Activated naive CD8-positive, alpha-beta T cell treated with anti-CD3 and anti-CD28 coated beads, Interleukin-2, amount 10 ng/mL, durations not matched to agents 7 days and 5 days (primary cell): Measurements from ENCODE around the gene TMEM63B. TPM values are rescaled to one million over a fixed set of nuclear protein-coding genes. Genes with fewer than 3 reads are reported as not detected.
A peak's percentile ranks its signal among the peaks of the same experiment; 100 is the strongest.
"Not testable (repeated sequence)": the region's sequence is repeated elsewhere in the genome, so short reads cannot be mapped to it uniquely, and the experiment has no call there.

Experiments
- ATAC-seq: fragments of 150-1000 bp; cut with Tn5 transposase; one replicate; pipeline ENCODE4 v1.10.0; 2021; ENCODE audit warnings: low read depth, moderate library complexity
- POLR2A ChIA-PET: fragments of 350-600 bp; sonication (Branson Sonifier 250); formaldehyde crosslinking; loops from one replicate; lab custom pipeline; 2021; ENCODE audit warnings: antibody characterized with exemption; lab: Charles Lee
- DNase-seq: peaks from one replicate; pipeline ENCODE4 v3.0.0; 2021
- H3K27ac Mint-ChIP-seq: one replicate; pipeline ENCODE4 v1.8.0; 2022; ENCODE audit warnings: mild to moderate bottlenecking, mixed read lengths
- H3K27me3 Mint-ChIP-seq: one replicate; pipeline ENCODE4 v1.8.0; 2022; ENCODE audit warnings: mild to moderate bottlenecking, moderate library complexity, mixed read lengths
- H3K36me3 Mint-ChIP-seq: one replicate; pipeline ENCODE4 v1.8.0; 2021; ENCODE audit warnings: mild to moderate bottlenecking, mixed read lengths
- H3K4me1 Mint-ChIP-seq: one replicate; pipeline ENCODE4 v1.8.0; 2021; ENCODE audit warnings: mixed read lengths
- H3K4me3 Mint-ChIP-seq: one replicate; pipeline ENCODE4 v1.8.0; 2022; ENCODE audit warnings: mild to moderate bottlenecking, moderate library complexity, mixed read lengths
- H3K9me3 Mint-ChIP-seq: one replicate; pipeline ENCODE4 v1.8.0; 2021; ENCODE audit warnings: mixed read lengths
- total RNA-seq, 2 experiments: library from RNA; stranded (reverse); gene quantifications; one replicate each; pipeline ENCODE4 v1.2.3, GENCODE V29; 2021

TMEM63B gene
- total RNA-seq, 2 experiments from 2014 or later, result 20.8 to 21.8 TPM

DNA sequence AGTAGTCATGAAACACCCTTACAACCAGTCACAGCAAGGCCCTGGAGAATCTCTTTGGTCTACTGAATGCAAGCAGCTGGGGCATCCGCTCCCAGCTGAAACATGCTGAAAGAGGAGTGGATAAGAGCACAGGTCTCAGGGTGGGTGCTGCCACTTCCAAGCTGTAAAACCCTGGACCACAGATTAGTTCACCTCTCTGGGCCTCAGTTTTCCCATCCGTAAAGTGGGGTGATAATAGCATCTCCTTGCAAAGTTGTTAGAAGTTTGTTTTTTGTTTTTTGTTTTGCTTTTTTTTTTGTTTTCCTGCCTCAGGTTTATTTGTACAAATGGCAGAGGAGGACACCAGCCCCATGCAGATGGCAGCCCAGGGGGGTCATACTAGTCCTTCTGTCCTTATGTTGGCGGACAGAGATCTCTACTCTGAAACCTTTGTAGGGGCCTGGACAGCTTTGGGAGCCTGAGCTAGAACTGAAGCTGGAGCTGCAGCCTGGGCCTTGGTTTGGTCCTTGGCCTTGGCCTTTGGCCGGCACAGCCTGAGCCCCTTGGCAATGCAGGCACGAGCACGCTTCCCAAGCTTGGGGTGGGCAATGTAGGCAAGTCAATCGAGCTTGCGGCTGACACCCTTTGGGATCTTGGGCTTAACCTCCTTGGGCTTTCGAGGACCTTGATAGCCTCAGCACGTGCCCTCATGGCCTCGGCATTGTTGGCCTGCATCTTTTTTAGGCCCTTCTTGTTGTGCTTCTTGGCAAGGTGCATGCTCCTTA lies 38.3 kb upstream of the TMEM63B start:
- POLR2A ChIA-PET, result no interaction called here

DNA sequence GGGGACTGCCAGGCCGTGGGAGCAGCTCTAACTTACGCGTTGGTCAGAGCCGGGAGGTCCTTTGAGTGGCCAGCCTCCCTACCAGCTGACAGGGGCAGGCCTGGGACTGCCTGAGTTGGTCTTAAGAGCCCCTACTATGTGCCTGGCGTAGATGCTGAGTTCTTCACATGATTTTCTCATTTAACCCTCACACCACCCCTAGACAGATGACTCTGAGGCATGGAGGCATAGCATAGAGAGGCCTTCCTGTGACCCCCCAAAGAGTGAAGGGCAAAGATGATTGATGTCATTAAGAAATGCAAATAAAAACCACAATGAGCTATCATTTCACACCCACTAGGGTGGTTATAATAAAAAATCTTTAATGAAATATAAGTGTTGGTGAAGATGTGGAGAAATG lies 36.9 kb upstream of the TMEM63B start:
- Mint-ChIP-seq H3K27ac (no peak overlapping the region), H3K36me3 (no peaks in the 10 kb centered on the region), H3K9me3 (no peaks in the 10 kb centered on the region), H3K4me1 (no peaks in the 10 kb centered on the region), H3K4me3 (no peak overlapping the region), H3K27me3 (no peaks in the 10 kb centered on the region)
- ATAC-seq (no peak), DNase-seq (no peak)
- POLR2A ChIA-PET, result no interaction called here

More for the DNA sequence above, 38.3 kb upstream of the TMEM63B start:
- no peak overlapping the region for H3K4me3 Mint-ChIP-seq
- H3K9me3 Mint-ChIP-seq, result no peaks in the 10 kb centered on the region
- no peak for ATAC-seq
- H3K27me3 Mint-ChIP-seq, result no peaks in the 10 kb centered on the region
- DNase-seq, result no peak
- H3K4me1 Mint-ChIP-seq, result no peaks in the 10 kb centered on the region
- H3K36me3 Mint-ChIP-seq, result no peaks in the 10 kb centered on the region
- no peak overlapping the region for H3K27ac Mint-ChIP-seq

DNA sequence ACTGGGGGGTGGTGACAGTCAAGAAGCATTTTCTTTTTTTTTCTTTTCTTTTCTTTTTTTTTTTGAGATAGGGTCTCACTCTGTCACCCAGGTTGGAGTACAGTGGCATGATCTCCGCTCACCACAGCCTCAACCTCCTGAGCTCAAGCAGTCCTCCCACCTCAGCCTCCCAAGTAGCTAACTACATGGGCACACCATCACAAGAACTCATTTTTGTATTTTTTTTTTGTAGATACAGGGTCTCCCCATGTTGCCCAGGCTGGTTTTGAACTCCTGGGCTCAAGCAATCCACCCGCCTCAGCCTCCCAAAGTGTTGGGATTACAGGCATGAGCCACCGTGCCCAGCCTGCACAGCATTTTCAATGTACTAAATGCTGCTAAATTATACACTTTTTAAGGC lies 36.0 kb upstream of the TMEM63B start:
- H3K27ac Mint-ChIP-seq, H3K27me3 Mint-ChIP-seq, H3K36me3 Mint-ChIP-seq, H3K4me3 Mint-ChIP-seq, DNase-seq, POLR2A ChIA-PET, H3K9me3 Mint-ChIP-seq, ATAC-seq, H3K4me1 Mint-ChIP-seq: not testable (repeated sequence)

DNA sequence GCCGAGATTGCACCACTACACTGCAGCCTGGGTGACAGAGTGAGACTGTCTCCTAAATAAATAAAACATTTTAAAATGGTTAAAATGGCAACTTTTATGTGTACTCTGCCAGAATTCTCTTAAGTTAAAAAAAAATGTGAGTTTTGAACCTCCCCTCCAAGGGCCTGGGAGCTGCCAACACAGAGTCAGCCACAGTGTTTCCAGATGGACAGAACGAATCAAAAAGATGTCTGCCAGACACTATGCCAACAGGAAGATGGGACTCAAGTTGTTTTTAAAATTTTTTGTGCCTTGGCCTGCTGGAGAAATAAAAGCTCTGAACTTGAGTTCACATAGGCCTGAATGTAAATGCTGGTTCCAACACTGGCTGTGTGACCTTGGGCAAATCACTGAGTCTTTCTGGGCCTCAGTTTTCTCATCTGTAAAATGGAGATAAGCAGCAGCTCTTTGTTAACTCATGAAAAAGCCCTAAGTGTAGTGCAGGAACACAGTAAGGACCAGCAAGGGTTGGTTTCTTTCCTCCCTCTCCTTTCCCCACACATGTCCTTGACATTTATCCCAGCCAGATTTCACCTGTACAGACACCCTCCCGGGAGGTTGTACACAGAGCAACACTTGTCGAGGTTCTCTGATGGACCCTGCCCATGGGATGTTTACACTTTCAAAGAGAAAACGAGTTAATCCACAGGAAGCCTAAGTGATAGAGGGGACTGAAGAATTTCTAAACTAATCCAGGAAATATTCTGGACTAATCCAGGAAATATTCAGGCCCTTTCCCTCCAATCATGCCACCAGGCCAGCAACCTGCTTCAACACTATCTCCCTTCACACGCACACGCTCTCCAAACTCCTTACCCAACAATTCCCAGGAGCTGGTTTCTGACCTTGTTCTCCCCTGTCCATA lies 35.1 kb upstream of the TMEM63B start:
- Mint-ChIP-seq H3K36me3 (no peaks in the 10 kb centered on the region), H3K4me1 (peaks cover 1% of the 10 kb centered on the region), H3K27me3 (no peaks in the 10 kb centered on the region), H3K9me3 (no peaks in the 10 kb centered on the region), H3K4me3 (no peak overlapping the region), H3K27ac (no peak overlapping the region)
- ATAC-seq, result no peak
- POLR2A ChIA-PET, result no interaction called here
- no peak for DNase-seq

DNA sequence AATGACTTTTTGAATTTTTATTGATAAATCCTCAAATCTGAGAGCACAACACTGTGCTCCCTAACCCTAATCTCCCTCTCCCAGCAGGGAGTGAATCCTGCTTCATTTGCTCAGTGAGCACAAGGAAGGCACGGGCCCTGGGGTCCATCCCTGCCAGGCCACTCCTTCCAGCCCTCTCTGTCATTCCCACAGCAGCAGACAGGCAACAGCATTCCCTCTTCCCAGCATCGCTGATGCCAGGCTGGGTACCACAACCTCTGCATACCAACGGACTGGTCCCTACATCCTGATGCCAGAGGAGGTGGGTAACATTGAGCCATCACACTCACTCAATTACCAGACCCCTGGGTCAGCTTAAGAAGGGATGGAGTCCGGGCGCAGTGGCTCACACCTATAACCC lies 34.3 kb upstream of the TMEM63B start:
- Mint-ChIP-seq H3K9me3 (no peaks in the 10 kb centered on the region), H3K27ac (no peak overlapping the region), H3K36me3 (no peaks in the 10 kb centered on the region), H3K4me3 (no peak overlapping the region), H3K4me1 (peaks cover 2% of the 10 kb centered on the region), H3K27me3 (no peaks in the 10 kb centered on the region)
- no peak for DNase-seq
- ATAC-seq, result no peak
- POLR2A ChIA-PET, result no interaction called here

DNA sequence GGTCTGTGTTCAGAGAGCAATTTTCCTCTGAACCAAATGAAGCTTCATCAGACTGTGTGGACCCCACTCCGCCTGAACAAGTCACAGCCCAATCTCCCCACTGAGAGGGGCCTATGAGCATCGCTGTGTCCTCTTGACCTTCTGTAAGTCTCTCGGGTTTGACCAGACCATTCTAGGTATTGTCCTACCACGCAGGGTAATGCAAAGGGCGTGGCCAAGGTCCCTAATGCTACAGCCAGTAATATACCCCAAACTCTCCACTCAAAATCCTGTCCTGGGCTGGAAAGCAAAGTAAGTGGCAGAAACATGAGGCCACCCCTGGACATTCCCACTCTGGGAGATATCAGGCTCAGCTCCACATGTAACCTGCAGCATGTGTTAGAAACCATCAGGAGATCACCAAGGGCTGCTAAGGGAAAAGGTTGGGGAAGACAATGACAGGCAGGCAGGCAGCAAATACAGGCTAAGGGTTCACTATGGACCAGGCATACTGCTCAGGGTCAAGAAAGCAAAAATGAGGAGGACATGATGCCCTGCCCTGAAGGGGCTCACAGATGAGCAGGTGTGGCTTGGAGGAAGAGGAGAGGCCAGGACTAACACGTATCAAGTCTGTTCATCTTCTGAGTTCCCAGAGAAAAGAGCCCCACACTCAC lies 33.5 kb upstream of the TMEM63B start:
- no peak overlapping the region for H3K27ac Mint-ChIP-seq
- H3K36me3 Mint-ChIP-seq, result no peaks in the 10 kb centered on the region
- DNase-seq (no peak), ATAC-seq (no peak)
- no peak overlapping the region for H3K4me3 Mint-ChIP-seq
- no peaks in the 10 kb centered on the region for H3K9me3 Mint-ChIP-seq
- no peaks in the 10 kb centered on the region for H3K27me3 Mint-ChIP-seq
- POLR2A ChIA-PET, result no interaction called here
- peaks cover 2% of the 10 kb centered on the region for H3K4me1 Mint-ChIP-seq

DNA sequence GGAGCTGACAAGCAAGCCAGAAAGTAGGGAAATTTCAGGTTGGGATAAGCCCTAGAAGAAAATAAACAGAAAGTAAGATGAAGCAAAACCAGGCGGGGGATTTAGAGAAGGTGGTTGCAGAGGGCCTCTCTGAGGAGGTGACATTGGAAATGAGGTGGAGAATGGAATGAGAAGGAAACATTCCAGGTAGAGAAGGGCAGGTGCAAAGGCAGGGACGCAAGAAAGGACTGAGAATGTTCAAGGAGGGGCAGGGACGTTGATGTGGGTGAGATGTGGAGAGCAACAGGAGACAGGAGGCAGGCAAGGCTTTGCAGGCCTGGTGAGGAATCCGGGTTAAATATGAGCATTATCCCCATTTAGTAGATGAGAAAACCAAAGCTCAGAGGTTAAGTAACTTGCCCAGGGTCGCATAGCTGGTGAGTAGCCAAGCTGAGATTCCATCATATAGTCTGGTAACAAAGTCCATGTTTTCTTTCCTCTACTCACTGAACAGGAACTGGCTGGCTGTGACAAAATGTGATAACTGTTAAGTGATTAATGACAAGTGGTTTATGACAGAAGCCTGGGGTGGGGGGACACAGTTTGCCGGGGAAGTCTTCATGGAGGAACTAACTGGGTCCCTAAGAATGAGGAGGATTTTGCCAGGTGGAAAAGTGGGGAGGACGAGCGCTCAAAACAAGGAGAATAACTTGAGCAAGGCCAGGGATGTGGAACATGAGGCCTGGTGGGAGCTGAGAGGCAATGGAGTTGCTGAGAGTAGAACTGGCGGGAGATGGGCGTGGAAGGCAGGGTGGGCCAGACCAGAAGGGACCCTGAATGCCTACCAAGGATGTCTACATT lies 32.7 kb upstream of the TMEM63B start:
- POLR2A ChIA-PET, result no interaction called here
- Mint-ChIP-seq H3K9me3 (no peaks in the 10 kb centered on the region), H3K36me3 (no peaks in the 10 kb centered on the region), H3K4me1 (peaks cover 2% of the 10 kb centered on the region), H3K27me3 (no peaks in the 10 kb centered on the region), H3K27ac (no peak overlapping the region), H3K4me3 (no peak overlapping the region)
- no peak for ATAC-seq
- no peak for DNase-seq

DNA sequence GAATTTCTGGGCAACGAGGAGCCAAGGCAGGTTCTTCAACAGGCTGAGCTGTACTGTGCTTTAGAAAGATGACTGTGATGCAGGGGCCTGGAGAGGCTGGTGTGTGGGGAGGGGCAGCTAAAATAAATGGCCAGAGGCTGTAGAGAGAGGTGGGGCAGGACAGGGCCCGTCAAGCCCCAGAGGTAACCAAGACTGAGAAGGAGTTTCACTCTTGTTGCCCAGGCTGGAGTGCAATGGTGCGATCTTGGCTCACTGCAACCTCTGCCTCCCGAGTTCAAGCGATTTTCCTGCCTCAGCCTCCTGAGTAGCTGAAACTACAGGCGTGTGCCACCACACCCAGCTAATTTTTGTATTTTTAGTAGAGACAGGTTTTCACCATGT lies 32.1 kb upstream of the TMEM63B start:
- H3K27me3 Mint-ChIP-seq, H3K4me3 Mint-ChIP-seq, H3K4me1 Mint-ChIP-seq, H3K36me3 Mint-ChIP-seq, H3K27ac Mint-ChIP-seq, H3K9me3 Mint-ChIP-seq, ATAC-seq, DNase-seq, POLR2A ChIA-PET: not testable (repeated sequence)

DNA sequence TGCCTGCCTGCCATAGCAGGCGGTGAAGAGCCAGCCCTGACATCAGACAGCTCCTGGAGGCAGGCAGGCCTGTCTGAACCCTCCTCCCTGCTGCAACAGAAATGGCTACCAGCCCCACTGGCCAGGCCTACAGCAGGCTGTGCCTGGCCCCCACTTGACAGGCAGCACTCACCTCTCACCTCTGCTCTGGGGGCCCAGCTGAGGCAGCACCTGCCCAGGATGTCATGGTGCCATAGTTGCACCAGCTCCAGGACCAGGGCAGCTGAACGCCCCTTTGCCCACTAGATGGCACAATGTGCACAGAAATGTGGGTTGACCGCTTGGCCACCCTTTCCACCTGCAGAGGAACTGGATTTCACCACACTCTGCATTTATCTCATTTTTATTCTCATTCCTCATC lies 30.7 kb upstream of the TMEM63B start:
- H3K4me3 Mint-ChIP-seq, result no peak overlapping the region
- DNase-seq (peak; percentile 66), ATAC-seq (peak; percentile 80)
- peaks cover 5% of the 10 kb centered on the region for H3K4me1 Mint-ChIP-seq
- peak overlapping the region; percentile 17 for H3K27ac Mint-ChIP-seq
- H3K27me3 Mint-ChIP-seq, result no peaks in the 10 kb centered on the region
- no peaks in the 10 kb centered on the region for H3K36me3 Mint-ChIP-seq
- POLR2A ChIA-PET, result no interaction called here
- H3K9me3 Mint-ChIP-seq, result no peaks in the 10 kb centered on the region

DNA sequence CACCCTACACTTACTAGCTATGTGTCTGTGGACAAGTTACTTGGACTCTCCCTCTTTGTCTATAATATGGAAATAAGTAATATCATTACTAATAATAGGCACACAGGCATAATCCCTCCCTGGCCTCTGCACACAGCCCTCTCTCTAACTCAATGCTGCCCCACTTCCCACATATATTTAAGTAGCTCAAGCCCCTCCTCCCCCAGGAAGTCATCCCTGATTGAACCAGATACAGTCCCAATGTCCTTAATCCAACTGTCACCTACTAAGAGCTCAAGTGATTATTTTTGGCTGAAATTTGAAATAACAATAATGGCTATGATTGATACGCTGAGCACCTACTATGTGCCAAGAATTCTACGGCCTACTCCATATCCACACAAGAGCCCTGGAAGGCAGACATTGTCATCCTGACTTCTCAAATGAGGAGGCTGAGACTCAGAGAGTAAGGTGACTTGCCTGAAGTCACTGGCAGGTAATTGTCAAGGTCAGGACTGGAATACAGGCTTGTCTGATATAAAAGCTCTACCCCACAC lies 29.5 kb upstream of the TMEM63B start:
- no peaks in the 10 kb centered on the region for H3K9me3 Mint-ChIP-seq
- no peak for DNase-seq
- POLR2A ChIA-PET, result no interaction called here
- H3K4me1 Mint-ChIP-seq, result peaks cover 15% of the 10 kb centered on the region
- H3K27ac Mint-ChIP-seq, result no peak overlapping the region
- no peaks in the 10 kb centered on the region for H3K36me3 Mint-ChIP-seq
- no peak overlapping the region for H3K4me3 Mint-ChIP-seq
- no peaks in the 10 kb centered on the region for H3K27me3 Mint-ChIP-seq
- no peak for ATAC-seq

DNA sequence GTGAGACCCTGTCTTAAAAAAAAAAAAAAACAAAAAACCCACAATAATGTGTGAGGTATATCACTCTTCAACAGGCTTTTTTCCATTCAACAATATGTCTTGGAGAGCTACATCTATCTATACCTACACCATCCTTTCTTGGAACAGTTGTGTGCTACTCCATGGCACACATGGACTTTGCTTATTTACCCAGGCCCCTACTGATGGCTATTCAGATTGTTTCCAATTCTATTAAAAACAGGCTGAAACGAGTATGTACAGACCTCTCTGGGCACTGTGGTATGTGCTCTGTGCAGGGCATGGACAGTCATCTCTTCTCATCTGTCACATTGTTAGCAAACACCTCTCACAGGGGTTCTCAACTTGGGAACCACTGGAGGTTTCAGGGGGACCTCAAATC lies 28.2 kb upstream of the TMEM63B start:
- Mint-ChIP-seq H3K27me3 (no peaks in the 10 kb centered on the region), H3K36me3 (no peaks in the 10 kb centered on the region), H3K27ac (no peak overlapping the region), H3K9me3 (no peaks in the 10 kb centered on the region), H3K4me3 (no peak overlapping the region), H3K4me1 (peaks cover 18% of the 10 kb centered on the region)
- no peak for DNase-seq
- POLR2A ChIA-PET, result no interaction called here
- ATAC-seq, result no peak

DNA sequence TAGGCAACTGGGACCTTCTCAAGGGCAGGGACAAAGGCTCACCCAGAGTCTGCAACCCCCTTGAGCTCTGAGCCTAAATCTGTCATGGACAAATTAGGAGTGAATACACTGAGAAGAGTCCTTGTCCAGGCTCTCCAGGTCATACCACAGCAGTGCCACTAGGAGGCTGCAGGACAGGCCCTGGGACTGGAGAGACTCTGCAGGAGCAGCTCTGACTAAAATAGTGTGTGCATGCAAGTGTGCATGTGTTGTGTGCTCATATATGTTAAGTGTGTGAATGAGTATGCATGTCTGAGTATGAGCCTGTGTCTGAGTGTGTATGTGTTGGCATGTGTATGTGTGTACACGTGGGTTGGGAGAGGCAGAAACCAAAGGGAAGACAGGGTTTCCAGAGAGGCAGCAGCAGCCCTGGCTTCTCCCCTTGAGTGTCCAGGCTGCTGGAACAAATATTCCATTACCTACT lies 27.2 kb upstream of the TMEM63B start:
- Mint-ChIP-seq H3K36me3 (no peaks in the 10 kb centered on the region), H3K4me3 (no peak overlapping the region), H3K27me3 (no peaks in the 10 kb centered on the region), H3K27ac (no peak overlapping the region), H3K4me1 (peaks cover 22% of the 10 kb centered on the region), H3K9me3 (no peaks in the 10 kb centered on the region)
- DNase-seq (no peak), ATAC-seq (peak; percentile 51)
- POLR2A ChIA-PET, result no interaction called here

DNA sequence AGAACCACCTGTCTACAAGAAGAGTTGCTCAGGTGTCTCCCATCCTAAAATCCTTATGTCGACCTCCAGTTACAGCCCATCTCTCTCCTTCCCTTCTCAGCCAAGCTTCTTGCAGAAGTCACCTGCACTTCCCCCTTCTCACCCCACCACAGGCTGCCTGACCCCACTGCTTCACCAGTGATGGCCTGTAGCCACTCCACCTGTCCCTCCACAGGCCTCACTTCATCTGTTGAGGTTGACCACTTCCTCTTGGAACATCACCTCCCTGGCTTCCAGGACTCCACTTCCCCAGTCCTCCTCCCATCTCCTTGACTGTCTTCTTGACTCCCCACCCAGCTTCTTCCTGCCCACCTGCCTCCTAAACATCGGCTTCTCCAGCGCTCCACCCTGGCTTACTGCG lies 25.5 kb upstream of the TMEM63B start:
- H3K27me3 Mint-ChIP-seq, result no peaks in the 10 kb centered on the region
- no peaks in the 10 kb centered on the region for H3K9me3 Mint-ChIP-seq
- H3K4me1 Mint-ChIP-seq, result peaks cover 31% of the 10 kb centered on the region
- no peak overlapping the region for H3K4me3 Mint-ChIP-seq
- ATAC-seq, result no peak
- H3K27ac Mint-ChIP-seq, result peak overlapping the region; percentile 28
- no peak for DNase-seq
- peaks cover 2% of the 10 kb centered on the region for H3K36me3 Mint-ChIP-seq
- POLR2A ChIA-PET, result no interaction called here
